A549 (cell line): ENCODE results near the gene SLU7. TPM values are rescaled to one million over a fixed set of nuclear protein-coding genes. Genes with fewer than 3 reads are reported as not detected.

Experiments used
- ATAC-seq, 2 experiments: fragments of 200-7000 bp in 1 of 2; fragments of >200 bp in 1 of 2; cut with Nextera tagmentation in 1 of 2; cut with Tn5 transposase in 1 of 2; 3 replicates each; pipeline versions ENCODE4 v1.8.0 to v1.9.1; 2018 to 2020; ENCODE audit warnings: mild to moderate bottlenecking in 1 of 2, moderate library complexity in 1 of 2
- CTCF ChIA-PET: fragments of 300-600 bp; sonication (Branson Sonifier 250); formaldehyde crosslinking; extraction: SDS; loops from one replicate; lab custom pipeline; 2021; ENCODE audit warnings: antibody characterized with exemption, inconsistent platforms; lab: Yijun Ruan, JAX
- POLR2A ChIA-PET: fragments of 350-600 bp; formaldehyde crosslinking; extraction: SDS; loops from one replicate; lab custom pipeline; 2021; ENCODE audit warnings: antibody characterized with exemption, inconsistent platforms; lab: Yijun Ruan, JAX
- DNase-seq, 2 experiments: peaks; one replicate each; pipeline versions ENCODE4 v3.0.0 to v3.0.0-alpha.2; 2011 to 2016; ENCODE audit warnings: low read depth in 1 of 2, low spot score in 1 of 2
- FAIRE-seq: peaks from 2 replicates; lab custom pipeline; 2011; peaks lifted over from hg19 to GRCh38; lab: Jason Lieb, UNC
- H3K27ac ChIP-seq, 2 experiments: fragments of >200 bp; sonication (Bioruptor Twin); formaldehyde crosslinking; 3 replicates each; pipeline ENCODE4 v1.5.1; 2016 to 2017
- H3K4me1 ChIP-seq: fragments of >200 bp; sonication (Bioruptor Twin); formaldehyde crosslinking; 3 replicates; pipeline ENCODE4 v1.6.1; 2016
- H3K4me2 ChIP-seq: fragments of >200 bp; sonication (Bioruptor Twin); formaldehyde crosslinking; 3 replicates; pipeline ENCODE4 v1.6.1; 2016
- H3K4me3 ChIP-seq: fragments of >200 bp; sonication (Bioruptor Twin); formaldehyde crosslinking; 3 replicates; pipeline ENCODE4 v1.5.1; 2016
- H3K9me3 ChIP-seq: fragments of >200 bp; sonication (Bioruptor Twin); formaldehyde crosslinking; 3 replicates; pipeline ENCODE4 v1.6.1; 2016
- CBX8 ChIP-seq: fragments of 200-600 bp; sonication (generic); IDR thresholded peaks from 2 replicates; pipeline ENCODE4 v1.6.1; 2016
- CEBPB ChIP-seq, 2 experiments: fragments of >200 bp in 1 of 2; sonication (Bioruptor Twin) in 1 of 2; formaldehyde crosslinking in 1 of 2; IDR thresholded peaks; 2 replicates each; pipeline ENCODE4 v1.6.1; 2012 to 2016
- CHD2 ChIP-seq: fragments of 150-350 bp; IDR thresholded peaks from 2 replicates; pipeline ENCODE4 v1.6.1; 2014; ENCODE audit warnings: low read length; ENCODE audit not compliant: partially characterized antibody
- CHD4 ChIP-seq: fragments of 200-600 bp; sonication (generic); IDR thresholded peaks from 2 replicates; pipeline ENCODE4 v1.6.1; 2016; ENCODE audit warnings: antibody characterized with exemption, mild to moderate bottlenecking, borderline replicate concordance
- EHF ChIP-seq: fragments of 250-450 bp; sonication (Bioruptor Pico); IDR thresholded peaks from 2 replicates; pipeline ENCODE4 v1.5.0; 2020; ENCODE audit warnings: mild to moderate bottlenecking
- EHMT2 ChIP-seq: fragments of 200-600 bp; sonication (generic); IDR thresholded peaks from 2 replicates; pipeline ENCODE4 v1.6.1; 2016; ENCODE audit warnings: antibody characterized with exemption, low read depth, mild to moderate bottlenecking, moderate library complexity
- ESRRA ChIP-seq: fragments of 150-350 bp; IDR thresholded peaks from 2 replicates; pipeline ENCODE4 v1.6.1; 2014; ENCODE audit warnings: mild to moderate bottlenecking, low read length, borderline replicate concordance
- FOSB ChIP-seq: fragments of 250-450 bp; sonication (Bioruptor Pico); IDR thresholded peaks from 2 replicates; pipeline ENCODE4 v1.5.0; 2020; ENCODE audit warnings: mild to moderate bottlenecking, moderate library complexity
- FOSL2 ChIP-seq, 2 experiments: fragments of 450-650 bp in 1 of 2; fragments of >200 bp in 1 of 2; sonication (Bioruptor Twin) in 1 of 2; formaldehyde crosslinking; IDR thresholded peaks; 2 replicates each; pipeline versions ENCODE4 v1.5.0 to v1.6.1; 2016 to 2020; ENCODE audit warnings: mild to moderate bottlenecking in 1 of 2, moderate library complexity in 1 of 2
- GATA3 ChIP-seq: IDR thresholded peaks from 2 replicates; pipeline ENCODE4 v1.6.1; 2012; ENCODE audit warnings: borderline replicate concordance
- HDAC2 ChIP-seq: fragments of 200-600 bp; sonication (generic); IDR thresholded peaks from 2 replicates; pipeline ENCODE4 v1.6.1; 2016
- HEYL ChIP-seq: fragments of 250-450 bp; sonication (Bioruptor Pico); IDR thresholded peaks from 2 replicates; pipeline ENCODE4 v1.8.0; 2021; ENCODE audit warnings: mild to moderate bottlenecking, moderate library complexity
- HOXA7 ChIP-seq: fragments of 250-450 bp; sonication (Bioruptor Pico); IDR thresholded peaks from 2 replicates; pipeline ENCODE4 v1.5.0; 2020; ENCODE audit warnings: mild to moderate bottlenecking, moderate library complexity
- HOXB13 ChIP-seq: fragments of 250-450 bp; sonication (Bioruptor Pico); IDR thresholded peaks from 2 replicates; pipeline ENCODE4 v1.5.0; 2020; ENCODE audit warnings: low read depth, mild to moderate bottlenecking, moderate library complexity
- JUN ChIP-seq, 2 experiments: fragments of >200 bp; sonication (Bioruptor Twin); formaldehyde crosslinking; IDR thresholded peaks; 2 replicates in 1 of 2; 3 replicates in 1 of 2; pipeline ENCODE4 v1.6.1; 2016 to 2017
- JUNB ChIP-seq: fragments of >200 bp; sonication (Bioruptor Twin); formaldehyde crosslinking; IDR thresholded peaks from 2 replicates; pipeline ENCODE4 v1.6.1; 2016
- KDM1A ChIP-seq: fragments of 200-600 bp; sonication (generic); IDR thresholded peaks from 2 replicates; pipeline ENCODE4 v1.6.1; 2016; ENCODE audit warnings: low read depth, mild to moderate bottlenecking
- KDM5A ChIP-seq: fragments of 200-600 bp; sonication (generic); IDR thresholded peaks from 2 replicates; pipeline ENCODE4 v1.6.1; 2016; ENCODE audit warnings: antibody characterized with exemption, mild to moderate bottlenecking
- MAZ ChIP-seq: fragments of 150-350 bp; IDR thresholded peaks from 2 replicates; pipeline ENCODE4 v1.6.1; 2014; ENCODE audit warnings: antibody characterized with exemption, low read depth, low read length, borderline replicate concordance
- MYC ChIP-seq: IDR thresholded peaks from 2 replicates; pipeline ENCODE4 v1.6.1; 2012; ENCODE audit warnings: mild to moderate bottlenecking, inconsistent platforms, low read length, improper control_type of control experiment, borderline replicate concordance
- NPAS2 ChIP-seq: fragments of 250-450 bp; sonication (Bioruptor Pico); IDR thresholded peaks from 2 replicates; pipeline ENCODE4 v1.8.0; 2022; ENCODE audit warnings: mild to moderate bottlenecking, moderate library complexity, borderline replicate concordance
- POLR2A ChIP-seq: IDR thresholded peaks from 2 replicates; pipeline ENCODE4 v1.6.1; 2012; ENCODE audit warnings: mild to moderate bottlenecking, low read length
- RAD21 ChIP-seq, 2 experiments: fragments of >200 bp in 1 of 2; sonication (Bioruptor Twin) in 1 of 2; formaldehyde crosslinking in 1 of 2; IDR thresholded peaks in 1 of 2; conservative IDR thresholded peaks in 1 of 2; 2 replicates in 1 of 2; 3 replicates in 1 of 2; pipeline ENCODE4 v1.6.1; 2012 to 2018; ENCODE audit warnings: inconsistent platforms in 1 of 2
- RCOR1 ChIP-seq: fragments of 150-350 bp; IDR thresholded peaks from 2 replicates; pipeline ENCODE4 v1.6.1; 2014; ENCODE audit warnings: antibody characterized with exemption, low read length, low read depth
- RFX5 ChIP-seq: fragments of 450-650 bp; IDR thresholded peaks from 2 replicates; pipeline ENCODE4 v1.7.1; 2014; ENCODE audit warnings: antibody characterized with exemption, mild to moderate bottlenecking, moderate library complexity
- RNF2 ChIP-seq: fragments of 200-600 bp; sonication (generic); IDR thresholded peaks from 2 replicates; pipeline ENCODE4 v1.6.1; 2016; ENCODE audit warnings: low read depth, mild to moderate bottlenecking, antibody characterized with exemption, moderate library complexity, borderline replicate concordance
- SREBF2 ChIP-seq: fragments of 450-650 bp; IDR thresholded peaks from 2 replicates; pipeline ENCODE4 v1.6.1; 2014; ENCODE audit warnings: mild to moderate bottlenecking, moderate library complexity
- TFCP2L1 ChIP-seq: fragments of 250-450 bp; sonication (Bioruptor Pico); IDR thresholded peaks from 2 replicates; pipeline ENCODE4 v1.5.0; 2021; ENCODE audit warnings: mild to moderate bottlenecking
- USF2 ChIP-seq: fragments of 450-650 bp; IDR thresholded peaks from 2 replicates; pipeline ENCODE4 v1.6.1; 2014; ENCODE audit warnings: antibody characterized with exemption
- WGBS: methylation state at CpG from one replicate; pipeline ENCODE4 v1.1.6; 2017; ENCODE audit errors: missing lambda C conversion rate; 5-methylcytosine and 5-hydroxymethylcytosine counted together
- polyA plus RNA-seq, 4 experiments: library from polyadenylated mRNA; depleted of rRNA in 3 of 4; stranded (reverse); fragments of >200 nt; fragmentation: RNase III in 1 of 4; extraction: RNeasy Plus Mini Kit Qiagen cat#74134 plus additional on column Dnase treatment in 1 of 4; gene quantifications; 2 replicates in 3 of 4; 3 replicates in 1 of 4; pipeline ENCODE4 v1.2.3, GENCODE V29; 2011 to 2017
- TF ChIP-seq, protein P1 (sequence below): fragments of >200 bp; sonication (Bioruptor Twin); formaldehyde crosslinking; IDR thresholded peaks from 3 replicates; pipeline ENCODE4 v1.5.1; 2016
- TF ChIP-seq, protein P2 (sequence below): fragments of >200 bp; sonication (Bioruptor Twin); formaldehyde crosslinking; IDR thresholded peaks from 3 replicates; pipeline ENCODE4 v1.6.1; 2016
- TF ChIP-seq, protein P3 (sequence below): fragments of 200-600 bp; sonication (generic); IDR thresholded peaks from 2 replicates; pipeline ENCODE4 v1.6.1; 2016; ENCODE audit warnings: antibody characterized with exemption, mild to moderate bottlenecking, moderate library complexity

Gene SLU7
- polyA plus RNA-seq, 2 of the 4 experiments (the other 2 are of a cell fraction): 67.0 to 75.5 TPM

GRCh38 chr5:160379511-160379910, 39.4 kb downstream of the SLU7 start:
- no peak for TF ChIP-seq HOXB13 (CRISPR knock-in tag)
- TF ChIP-seq RAD21 (conservative IDR thresholded peaks at IDR 0.05 in 1 of 2, IDR thresholded peaks at IDR 0.05 in 1 of 2): no peak
- TF ChIP-seq RFX5: no peak
- no peak for TF ChIP-seq ESRRA
- TF ChIP-seq SREBF2: no peak
- TF ChIP-seq FOSL2 (IDR thresholded peaks at IDR 0.05): no peak
- no peak for TF ChIP-seq FOSL2 (CRISPR knock-in tag; IDR thresholded peaks at IDR 0.05)
- TF ChIP-seq CHD2: no peak
- TF ChIP-seq HOXA7: no peak
- TF ChIP-seq MAZ: no peak
- TF ChIP-seq HEYL: no peak
- TF ChIP-seq, protein P1, sequence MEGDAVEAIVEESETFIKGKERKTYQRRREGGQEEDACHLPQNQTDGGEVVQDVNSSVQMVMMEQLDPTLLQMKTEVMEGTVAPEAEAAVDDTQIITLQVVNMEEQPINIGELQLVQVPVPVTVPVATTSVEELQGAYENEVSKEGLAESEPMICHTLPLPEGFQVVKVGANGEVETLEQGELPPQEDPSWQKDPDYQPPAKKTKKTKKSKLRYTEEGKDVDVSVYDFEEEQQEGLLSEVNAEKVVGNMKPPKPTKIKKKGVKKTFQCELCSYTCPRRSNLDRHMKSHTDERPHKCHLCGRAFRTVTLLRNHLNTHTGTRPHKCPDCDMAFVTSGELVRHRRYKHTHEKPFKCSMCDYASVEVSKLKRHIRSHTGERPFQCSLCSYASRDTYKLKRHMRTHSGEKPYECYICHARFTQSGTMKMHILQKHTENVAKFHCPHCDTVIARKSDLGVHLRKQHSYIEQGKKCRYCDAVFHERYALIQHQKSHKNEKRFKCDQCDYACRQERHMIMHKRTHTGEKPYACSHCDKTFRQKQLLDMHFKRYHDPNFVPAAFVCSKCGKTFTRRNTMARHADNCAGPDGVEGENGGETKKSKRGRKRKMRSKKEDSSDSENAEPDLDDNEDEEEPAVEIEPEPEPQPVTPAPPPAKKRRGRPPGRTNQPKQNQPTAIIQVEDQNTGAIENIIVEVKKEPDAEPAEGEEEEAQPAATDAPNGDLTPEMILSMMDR: no peak
- no peak for TF ChIP-seq POLR2A
- no peak for TF ChIP-seq GATA3
- TF ChIP-seq USF2: no peak
- no peak for TF ChIP-seq CEBPB (IDR thresholded peaks at IDR 0.05)
- TF ChIP-seq MYC: no peak
- no peak for TF ChIP-seq FOSB (CRISPR knock-in tag)
- TF ChIP-seq, protein P2, sequence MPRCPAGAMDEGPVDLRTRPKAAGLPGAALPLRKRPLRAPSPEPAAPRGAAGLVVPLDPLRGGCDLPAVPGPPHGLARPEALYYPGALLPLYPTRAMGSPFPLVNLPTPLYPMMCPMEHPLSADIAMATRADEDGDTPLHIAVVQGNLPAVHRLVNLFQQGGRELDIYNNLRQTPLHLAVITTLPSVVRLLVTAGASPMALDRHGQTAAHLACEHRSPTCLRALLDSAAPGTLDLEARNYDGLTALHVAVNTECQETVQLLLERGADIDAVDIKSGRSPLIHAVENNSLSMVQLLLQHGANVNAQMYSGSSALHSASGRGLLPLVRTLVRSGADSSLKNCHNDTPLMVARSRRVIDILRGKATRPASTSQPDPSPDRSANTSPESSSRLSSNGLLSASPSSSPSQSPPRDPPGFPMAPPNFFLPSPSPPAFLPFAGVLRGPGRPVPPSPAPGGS: no peak
- no peak for TF ChIP-seq RNF2
- CTCF ChIA-PET: interaction anchor here (0.8 to 5.7 kb wide), 9 partner anchors 9 to 137 kb away, joined by 3 to 31 read pairs (median 4); partner anchors contain the start of genes C1QTNF2 and FAM200C
- no peaks in the 10 kb centered on the region for H3K4me1 ChIP-seq
- ATAC-seq (no peak), DNase-seq (no peak), FAIRE-seq (no peak)
- 57% methylated on average over 4 of the region's 4 CpGs for WGBS
- POLR2A ChIA-PET: interaction anchor here (0.5 kb wide), 1 partner anchor 26 kb away, joined by 5 read pairs; no protein-coding TSS in a partner anchor
- no peak overlapping the region for H3K4me2 ChIP-seq
- H3K27ac ChIP-seq: no peak overlapping the region
- H3K9me3 ChIP-seq: no peaks in the 10 kb centered on the region
- no peak overlapping the region for H3K4me3 ChIP-seq

DNA sequence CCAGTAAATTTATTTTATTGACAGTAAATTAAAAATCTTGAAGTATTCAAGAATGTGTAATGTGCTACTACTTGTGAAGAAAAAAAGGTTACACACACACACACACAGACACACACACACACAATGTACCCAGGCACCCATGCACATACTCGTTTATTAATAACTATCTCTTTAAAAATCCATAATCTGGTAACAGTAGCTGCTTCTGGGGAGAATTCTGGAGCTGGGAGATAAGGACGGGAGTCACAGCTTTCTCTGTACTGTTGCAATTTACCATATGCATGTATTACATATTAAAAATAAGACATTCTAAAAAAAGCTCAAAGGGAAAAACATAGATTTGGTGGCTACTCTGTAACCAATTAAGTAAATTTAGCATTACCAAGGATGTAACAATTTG, 40.6 kb downstream of the SLU7 start:
- TF ChIP-seq KDM1A (no peak), CBX8 (no peak), JUN (IDR thresholded peaks at IDR 0.05) (no peak), NPAS2 (no peak), RNF2 (no peak), CHD4 (no peak), EHF (CRISPR knock-in tag) (no peak), CHD2 (no peak), RCOR1 (no peak), EHMT2 (no peak), HOXB13 (CRISPR knock-in tag) (no peak), HDAC2 (no peak), KDM5A (no peak), JUNB (no peak), GATA3 (no peak), TFCP2L1 (CRISPR knock-in tag) (no peak)
- TF ChIP-seq, protein P3, sequence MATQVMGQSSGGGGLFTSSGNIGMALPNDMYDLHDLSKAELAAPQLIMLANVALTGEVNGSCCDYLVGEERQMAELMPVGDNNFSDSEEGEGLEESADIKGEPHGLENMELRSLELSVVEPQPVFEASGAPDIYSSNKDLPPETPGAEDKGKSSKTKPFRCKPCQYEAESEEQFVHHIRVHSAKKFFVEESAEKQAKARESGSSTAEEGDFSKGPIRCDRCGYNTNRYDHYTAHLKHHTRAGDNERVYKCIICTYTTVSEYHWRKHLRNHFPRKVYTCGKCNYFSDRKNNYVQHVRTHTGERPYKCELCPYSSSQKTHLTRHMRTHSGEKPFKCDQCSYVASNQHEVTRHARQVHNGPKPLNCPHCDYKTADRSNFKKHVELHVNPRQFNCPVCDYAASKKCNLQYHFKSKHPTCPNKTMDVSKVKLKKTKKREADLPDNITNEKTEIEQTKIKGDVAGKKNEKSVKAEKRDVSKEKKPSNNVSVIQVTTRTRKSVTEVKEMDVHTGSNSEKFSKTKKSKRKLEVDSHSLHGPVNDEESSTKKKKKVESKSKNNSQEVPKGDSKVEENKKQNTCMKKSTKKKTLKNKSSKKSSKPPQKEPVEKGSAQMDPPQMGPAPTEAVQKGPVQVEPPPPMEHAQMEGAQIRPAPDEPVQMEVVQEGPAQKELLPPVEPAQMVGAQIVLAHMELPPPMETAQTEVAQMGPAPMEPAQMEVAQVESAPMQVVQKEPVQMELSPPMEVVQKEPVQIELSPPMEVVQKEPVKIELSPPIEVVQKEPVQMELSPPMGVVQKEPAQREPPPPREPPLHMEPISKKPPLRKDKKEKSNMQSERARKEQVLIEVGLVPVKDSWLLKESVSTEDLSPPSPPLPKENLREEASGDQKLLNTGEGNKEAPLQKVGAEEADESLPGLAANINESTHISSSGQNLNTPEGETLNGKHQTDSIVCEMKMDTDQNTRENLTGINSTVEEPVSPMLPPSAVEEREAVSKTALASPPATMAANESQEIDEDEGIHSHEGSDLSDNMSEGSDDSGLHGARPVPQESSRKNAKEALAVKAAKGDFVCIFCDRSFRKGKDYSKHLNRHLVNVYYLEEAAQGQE: no peak
- TF ChIP-seq, all 56 proteins: peak for 0
- ChIA-PET POLR2A (no interaction called here), CTCF (interaction anchor here (5.0 to 5.7 kb wide), 2 partner anchors 12 to 33 kb away, joined by 22 to 31 read pairs; no protein-coding TSS in a partner anchor)
- no peak for DNase-seq
- no peak for FAIRE-seq
- Histone ChIP-seq H3K27ac (no peak overlapping the region), H3K9me3 (no peaks in the 10 kb centered on the region), H3K4me3 (no peak overlapping the region), H3K4me1 (no peaks in the 10 kb centered on the region), H3K4me2 (no peak overlapping the region)
- 16% methylated on average over 2 of the region's 2 CpGs for WGBS
- no peak for ATAC-seq
